ENCODE measurements around the gene RELCH. TPM values are rescaled to one million over a fixed set of nuclear protein-coding genes. Genes with fewer than 3 reads are reported as not detected.
A peak's percentile ranks its signal among the peaks of the same experiment; 100 is the strongest.

The RELCH gene
- polyA plus RNA-seq, 1 donor, result 14.1 TPM

- no peak for DNase-seq
Measured at GRCh38 chr18:62250475-62250874, 63.4 kb downstream of the RELCH start.

GRCh38 chr18:62258093-62258492, 71.0 kb downstream of the RELCH start:
- no peak for DNase-seq

GRCh38 chr18:62258616-62259015, 71.6 kb downstream of the RELCH start:
- DNase-seq, result no peak

- DNase-seq, result no peak
Measured at GRCh38 chr18:62262061-62262460, 75.0 kb downstream of the RELCH start.

GRCh38 chr18:62264984-62265383, 77.9 kb downstream of the RELCH start:
- DNase-seq, result no peak

GRCh38 chr18:62277045-62277444, 90.0 kb downstream of the RELCH start:
- DNase-seq, result no peak

GRCh38 chr18:62279561-62279960, 92.5 kb downstream of the RELCH start:
- DNase-seq, result no peak

GRCh38 chr18:62280058-62280457, 93.0 kb downstream of the RELCH start:
- no peak for DNase-seq

- no peak for DNase-seq
Measured at GRCh38 chr18:62280786-62281185, 93.7 kb downstream of the RELCH start.

GRCh38 chr18:62281684-62282083, 94.6 kb downstream of the RELCH start:
- peak; percentile 49 for DNase-seq

GRCh38 chr18:62282188-62282629, 95.2 kb downstream of the RELCH start:
- DNase-seq, result peak; percentile 83

- DNase-seq, result no peak
Measured at GRCh38 chr18:62284637-62285036, 97.6 kb downstream of the RELCH start.

GRCh38 chr18:62285281-62285680, 98.2 kb downstream of the RELCH start:
- DNase-seq, result no peak

- no peak for DNase-seq
Measured at GRCh38 chr18:62287781-62288664, 101.0 kb downstream of the RELCH start.

- DNase-seq, result no peak
Measured at GRCh38 chr18:62288665-62289008, 101.6 kb downstream of the RELCH start.

GRCh38 chr18:62289047-62289446, 102.0 kb downstream of the RELCH start:
- DNase-seq, result no peak

- DNase-seq, result no peak
Measured at GRCh38 chr18:62294073-62294472, 107.0 kb downstream of the RELCH start.

- no peak for DNase-seq
Measured at GRCh38 chr18:62300359-62300963, 113.4 kb downstream of the RELCH start.

GRCh38 chr18:62301322-62301721, 114.3 kb downstream of the RELCH start:
- no peak for DNase-seq

- no peak for DNase-seq
Measured at GRCh38 chr18:62312851-62313250, 125.8 kb downstream of the RELCH start.

- DNase-seq, result no peak
Measured at GRCh38 chr18:62318228-62319180, 131.4 kb downstream of the RELCH start.

- no peak for DNase-seq
Measured at GRCh38 chr18:62321201-62321600, 134.1 kb downstream of the RELCH start.

Data from hindlimb muscle (tissue), 1 donor.